Cortex of kidney (tissue), 1 donor: Measurements from ENCODE around the gene EMILIN1.
"Not testable (repeated sequence)": the region's sequence is repeated elsewhere in the genome, so short reads cannot be mapped to it uniquely, and the experiment has no call there.

Source experiments
- DNase-seq: peaks from one replicate; lab custom pipeline; 2025; lab: John Stamatoyannopoulos, UW

Gene EMILIN1

GRCh38 chr2:27053776-27054175, 24.6 kb upstream of the EMILIN1 start:
- no peak for DNase-seq

GRCh38 chr2:27054721-27055120, 23.7 kb upstream of the EMILIN1 start:
- DNase-seq = no peak

GRCh38 chr2:27057184-27057583, 21.2 kb upstream of the EMILIN1 start:
- DNase-seq = no peak

GRCh38 chr2:27058210-27058609, 20.2 kb upstream of the EMILIN1 start:
- no peak for DNase-seq

- DNase-seq = no peak
Measured at GRCh38 chr2:27059141-27059820, 19.1 kb upstream of the EMILIN1 start.

- no peak for DNase-seq
Measured at GRCh38 chr2:27060323-27060722, 18.1 kb upstream of the EMILIN1 start.

GRCh38 chr2:27065128-27065527, 13.3 kb upstream of the EMILIN1 start:
- DNase-seq = no peak

- DNase-seq = no peak
Measured at GRCh38 chr2:27067385-27067784, 11.0 kb upstream of the EMILIN1 start.

GRCh38 chr2:27069436-27069835, 9.0 kb upstream of the EMILIN1 start:
- no peak for DNase-seq

- DNase-seq = no peak
Measured at GRCh38 chr2:27069961-27070618, 8.3 kb upstream of the EMILIN1 start.

- no peak for DNase-seq
Measured at GRCh38 chr2:27070653-27071276, 7.7 kb upstream of the EMILIN1 start.

- peak; percentile 39 for DNase-seq
Measured at GRCh38 chr2:27071277-27071989, 7.0 kb upstream of the EMILIN1 start, which contains the start of gene OST4. Gene OST4, minus strand, starts transcription at chr2:27071654.

- no peak for DNase-seq
Measured at GRCh38 chr2:27071990-27072830, 6.2 kb upstream of the EMILIN1 start.

- DNase-seq = no peak
Measured at GRCh38 chr2:27072920-27073319, 5.5 kb upstream of the EMILIN1 start.

- no peak for DNase-seq
Measured at GRCh38 chr2:27073782-27074181, 4.6 kb upstream of the EMILIN1 start.

- DNase-seq = no peak
Measured at GRCh38 chr2:27074738-27075565, 3.5 kb upstream of the EMILIN1 start.

- not testable (repeated sequence) for DNase-seq
Measured at GRCh38 chr2:27075566-27075871, 2.9 kb upstream of the EMILIN1 start.

GRCh38 chr2:27076323-27076722, 2.1 kb upstream of the EMILIN1 start:
- DNase-seq = no peak

- no peak for DNase-seq
Measured at GRCh38 chr2:27077231-27077630, 1.2 kb upstream of the EMILIN1 start.

- no peak for DNase-seq
Measured at GRCh38 chr2:27079233-27080139, 1.1 kb downstream of the EMILIN1 start.
